SHP77 (cell line): Measurements from ENCODE around the gene SIGLEC5.

Experiments
- DNase-seq, 2 experiments: peaks; one replicate each; lab custom pipeline; 2025; lab: John Stamatoyannopoulos, UW

The SIGLEC5 gene

DNA sequence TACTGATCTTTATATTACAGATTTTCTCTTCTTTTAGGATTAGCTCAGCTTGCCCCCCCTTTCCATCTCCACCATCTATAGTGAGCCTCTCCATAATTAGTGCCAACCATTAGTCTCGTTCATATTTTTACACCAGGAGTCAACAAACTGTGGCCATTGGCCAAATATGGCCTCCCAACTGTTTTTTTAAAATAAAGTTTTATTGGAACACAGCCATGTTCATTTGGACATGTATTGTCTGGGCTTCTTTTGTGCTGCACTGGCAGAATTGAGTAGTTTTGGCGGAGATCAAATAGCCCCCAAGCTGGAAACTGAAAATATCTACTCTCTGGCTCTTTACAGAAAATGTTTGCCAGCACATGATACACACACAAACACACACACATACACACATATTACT is 40.7 kb downstream of the SIGLEC5 start:
- no peak for DNase-seq

GRCh38 chr19:51587264-51588191 is 42.7 kb downstream of the SIGLEC5 start:
- DNase-seq, result no peak

DNA sequence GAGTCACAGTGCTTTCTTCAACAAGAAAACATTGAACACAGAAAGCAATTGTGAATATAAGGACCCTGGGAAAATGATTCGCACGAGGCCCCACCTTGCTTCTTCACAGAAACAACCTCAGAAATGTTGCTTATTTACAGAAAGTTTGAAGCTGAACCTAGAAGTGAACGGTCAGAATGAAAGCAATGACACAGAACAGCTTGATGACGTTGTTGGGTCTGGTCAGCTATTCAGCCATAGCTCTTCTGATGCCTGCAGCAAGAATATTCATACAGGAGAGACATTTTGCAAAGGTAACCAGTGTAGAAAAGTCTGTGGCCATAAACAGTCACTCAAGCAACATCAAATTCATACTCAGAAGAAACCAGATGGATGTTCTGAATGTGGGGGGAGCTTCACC is 43.4 kb downstream of the SIGLEC5 start:
- DNase-seq, result no peak

GRCh38 chr19:51586103-51586728 is 44.0 kb downstream of the SIGLEC5 start:
- no peak for DNase-seq

GRCh38 chr19:51576850-51577249 is 53.4 kb downstream of the SIGLEC5 start:
- DNase-seq, result no peak

DNA sequence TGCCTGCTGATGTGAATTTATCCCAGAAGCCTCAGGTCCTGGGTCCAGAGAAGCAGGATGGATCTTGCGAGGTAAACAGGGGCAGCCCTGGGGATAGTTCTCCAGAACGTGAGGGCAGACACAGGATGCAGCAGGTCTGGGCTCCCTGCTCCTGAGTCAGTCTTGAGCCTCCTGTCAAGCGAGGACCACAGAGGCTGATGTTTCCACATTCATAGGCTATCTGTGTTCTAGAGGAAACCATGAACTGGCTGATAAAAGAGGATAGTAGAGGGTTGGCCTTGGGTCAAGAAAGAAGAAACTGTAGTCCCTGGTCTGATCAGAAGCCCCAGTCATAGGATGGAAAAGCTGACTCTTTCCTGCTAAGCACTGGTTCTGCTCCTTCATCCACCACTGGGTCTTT is 56.9 kb downstream of the SIGLEC5 start:
- DNase-seq, result no peak

- DNase-seq, result no peak
Observed at GRCh38 chr19:51572908-51573307, 57.3 kb downstream of the SIGLEC5 start.

DNA sequence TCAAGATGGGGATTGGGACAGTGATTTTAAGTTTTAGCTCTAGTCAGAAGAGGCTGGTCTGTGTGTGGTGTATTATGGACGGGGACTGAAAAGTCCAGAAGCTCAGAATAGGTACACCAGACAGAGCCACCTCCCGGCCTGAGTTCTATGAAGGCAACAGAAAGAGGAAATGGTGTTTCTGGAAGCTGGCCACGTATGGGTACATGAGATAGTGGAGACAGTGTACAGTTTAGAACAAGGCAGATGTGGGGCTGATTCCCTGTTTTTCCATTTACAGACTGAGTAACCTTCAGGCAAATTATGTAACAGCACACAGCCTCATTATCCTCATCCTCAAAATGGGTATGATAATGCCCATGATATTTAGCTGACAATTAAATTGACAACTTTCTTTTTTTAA is 57.8 kb downstream of the SIGLEC5 start:
- DNase-seq, result no peak

- no peak for DNase-seq
Observed at GRCh38 chr19:51571599-51571998, 58.6 kb downstream of the SIGLEC5 start.

- peak; percentile 88 to 92 for DNase-seq
Observed at GRCh38 chr19:51570962-51571575, 59.1 kb downstream of the SIGLEC5 start, which contains the start of gene ZNF175. TSS of gene ZNF175 (plus strand) at chr19:51571283. CDS start at chr19:51573330, 2,047 bp downstream.

DNA sequence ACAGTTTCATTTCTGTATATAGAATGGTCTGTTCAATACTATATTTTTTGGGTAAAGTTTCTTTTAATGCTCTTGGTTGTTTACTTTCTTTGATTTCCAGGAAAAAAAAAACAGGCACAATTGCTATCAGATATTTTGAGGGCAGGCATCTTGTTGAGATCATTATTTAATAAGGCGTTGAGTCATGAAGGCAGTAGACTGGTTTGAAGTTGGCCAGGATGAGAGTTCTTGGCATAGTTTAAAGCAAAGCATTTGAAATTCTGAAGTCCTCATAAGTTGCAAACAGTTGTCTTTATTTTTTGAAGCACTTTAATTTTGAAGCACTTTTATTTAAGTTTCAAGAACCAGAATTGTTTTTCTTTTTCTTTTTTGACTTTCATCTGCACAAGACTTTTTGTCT is 61.7 kb downstream of the SIGLEC5 start:
- no peak for DNase-seq

DNA sequence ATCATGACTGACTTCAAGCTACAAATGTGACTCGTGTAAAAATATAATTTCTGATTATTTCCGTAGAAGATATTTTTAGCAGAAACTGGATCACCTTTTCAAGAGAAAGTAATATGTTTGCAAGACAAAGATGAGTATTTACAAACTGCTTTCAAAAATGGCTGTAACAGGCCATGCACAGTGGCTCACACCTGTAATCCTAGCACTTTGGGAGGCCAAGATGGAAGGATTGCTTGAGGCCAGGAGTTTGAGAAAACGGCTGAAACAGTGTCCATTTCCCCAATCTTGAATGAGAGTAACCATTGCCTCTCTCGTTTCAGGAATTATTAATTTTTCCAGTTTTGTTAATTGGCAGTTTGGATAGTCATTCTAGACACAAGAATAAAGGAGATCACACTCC is 62.6 kb downstream of the SIGLEC5 start:
- no peak for DNase-seq

GRCh38 chr19:51566489-51567100 is 63.6 kb downstream of the SIGLEC5 start:
- DNase-seq, result no peak

GRCh38 chr19:51565583-51565982 is 64.6 kb downstream of the SIGLEC5 start:
- DNase-seq, result no peak

DNA sequence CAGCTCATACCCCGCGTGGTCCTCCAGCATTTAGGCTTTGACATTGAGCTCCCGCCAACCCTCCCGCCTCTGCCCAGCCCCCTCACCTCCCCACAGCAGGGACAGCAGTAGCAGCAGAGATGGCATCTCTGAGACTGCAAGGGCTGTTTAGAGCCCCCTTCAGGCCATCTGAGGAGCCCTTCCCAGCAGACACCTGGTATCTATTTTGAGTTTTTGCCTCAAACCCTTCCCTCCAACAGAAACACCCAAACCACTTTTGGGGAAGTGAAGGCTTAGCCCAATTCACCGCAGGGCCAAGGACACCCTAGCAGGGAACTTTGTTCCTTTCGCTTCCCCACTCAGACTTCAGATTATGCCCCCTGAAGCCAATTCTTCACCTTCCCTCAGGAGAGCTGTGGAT is 65.4 kb downstream of the SIGLEC5 start:
- DNase-seq, result no peak
